SK-N-SH (cell line): ENCODE results near the gene TMEM184B. TPM values are rescaled to one million over a fixed set of nuclear protein-coding genes. Genes with fewer than 3 reads are reported as not detected.

Experiments
- CTCF ChIA-PET: fragments of 300-600, 350-600 bp; formaldehyde crosslinking; extraction: SDS; loops from one replicate; lab custom pipeline; 2021; lab: Yijun Ruan, JAX
- POLR2A ChIA-PET: fragments of 350-600 bp; sonication (Branson Sonifier 250); formaldehyde crosslinking; extraction: SDS; loops from one replicate; lab custom pipeline; 2020; ENCODE audit warnings: antibody characterized with exemption, inconsistent platforms; lab: Yijun Ruan, JAX
- DNase-seq: peaks from one replicate; pipeline ENCODE4 v3.0.0; 2012
- H2AFZ ChIP-seq: fragments of 200-600 bp; sonication (generic); 2 replicates; pipeline ENCODE4 v1.8.1; 2016; ENCODE audit warnings: antibody characterized with exemption, mild to moderate bottlenecking, low read depth
- H3F3A ChIP-seq: fragments of 200-600 bp; sonication (generic); replicated peaks from 2 replicates; pipeline ENCODE3; 2016; ENCODE audit warnings: antibody characterized with exemption, mild to moderate bottlenecking; ENCODE audit not compliant: insufficient read depth
- H3K27ac ChIP-seq, 2 experiments: fragments of 200-500 bp in 1 of 2; fragments of 200-600 bp in 1 of 2; sonication (Bioruptor generic) in 1 of 2; sonication (generic), shearing (Covaris generic) in 1 of 2; 2 replicates each; pipeline versions ENCODE4 v1.5.1 to v1.6.1; 2014 to 2016; ENCODE audit warnings: low read depth in 2 of 2, inconsistent platforms in 1 of 2, low read length in 1 of 2, mild to moderate bottlenecking in 1 of 2, mixed read lengths in 1 of 2
- H3K27me3 ChIP-seq: fragments of 200-600 bp; sonication (generic), shearing (Covaris generic); 2 replicates; pipeline ENCODE4 v1.6.1; 2016; ENCODE audit warnings: mixed run types; ENCODE audit not compliant: insufficient read depth
- H3K36me3 ChIP-seq, 2 experiments: fragments of 200-500 bp in 1 of 2; fragments of 200-600 bp in 1 of 2; sonication (Bioruptor generic) in 1 of 2; sonication (generic) in 1 of 2; replicated peaks in 1 of 2; 2 replicates each; pipeline versions ENCODE3 to v1.5.1; 2014 to 2016; ENCODE audit warnings: low read length in 1 of 2, mild to moderate bottlenecking in 1 of 2; ENCODE audit not compliant: insufficient read depth in 2 of 2, control insufficient read depth in 1 of 2
- H3K4me1 ChIP-seq, 2 experiments: fragments of 200-500 bp in 1 of 2; fragments of 200-600 bp in 1 of 2; sonication (Bioruptor generic) in 1 of 2; sonication (generic), shearing (Covaris generic) in 1 of 2; 2 replicates each; pipeline versions ENCODE4 v1.5.1 to v1.6.1; 2014 to 2016; ENCODE audit warnings: low read depth in 1 of 2, low read length in 1 of 2, mixed run types in 1 of 2; ENCODE audit not compliant: insufficient read depth in 2 of 2, control insufficient read depth in 1 of 2
- H3K4me2 ChIP-seq: fragments of 200-600 bp; sonication (generic), shearing (Covaris generic); 2 replicates; pipeline ENCODE4 v1.6.1; 2017; ENCODE audit warnings: mixed run types
- H3K4me3 ChIP-seq, 2 experiments: fragments of 200-500 bp in 1 of 2; fragments of 200-600 bp in 1 of 2; sonication (Bioruptor generic) in 1 of 2; sonication (generic), shearing (Covaris generic) in 1 of 2; 2 replicates each; pipeline versions ENCODE4 v1.5.1 to v1.8.1; 2014 to 2016; ENCODE audit warnings: low read depth in 2 of 2, inconsistent platforms in 1 of 2, low read length in 1 of 2, mild to moderate bottlenecking in 1 of 2, mixed read lengths in 1 of 2, moderate library complexity in 1 of 2
- H3K79me2 ChIP-seq: fragments of 200-600 bp; sonication (generic); 2 replicates; pipeline ENCODE4 v1.8.1; 2017; ENCODE audit warnings: mild to moderate bottlenecking; ENCODE audit not compliant: insufficient read depth
- H3K9ac ChIP-seq: fragments of 200-600 bp; sonication (generic); 2 replicates; pipeline ENCODE4 v1.6.1; 2017; ENCODE audit warnings: mixed run types
- H3K9me2 ChIP-seq: fragments of 200-600 bp; sonication (generic); 2 replicates; pipeline ENCODE4 v1.6.1; 2017; ENCODE audit warnings: mixed run types
- H3K9me3 ChIP-seq: fragments of 200-600 bp; sonication (generic); 2 replicates; pipeline ENCODE4 v1.6.1; 2017; ENCODE audit warnings: mixed run types, mild to moderate bottlenecking, moderate library complexity
- H4K20me1 ChIP-seq: fragments of 200-600 bp; sonication (generic); 2 replicates; pipeline ENCODE4 v1.6.1; 2017; ENCODE audit warnings: mild to moderate bottlenecking, mixed run types; ENCODE audit not compliant: insufficient read depth
- ELF1 ChIP-seq: IDR thresholded peaks from 2 replicates; pipeline ENCODE4 v1.4.0; 2012
- EZH2phosphoT487 ChIP-seq: fragments of 200-600 bp; sonication (generic); IDR thresholded peaks from 2 replicates; pipeline ENCODE4 v1.6.1; 2017; ENCODE audit warnings: low read depth, mixed run types, mild to moderate bottlenecking, antibody characterized with exemption, moderate library complexity, borderline replicate concordance
- FOXM1 ChIP-seq: IDR thresholded peaks from 2 replicates; pipeline ENCODE4 v1.4.0; 2012; ENCODE audit warnings: low read depth, mild to moderate bottlenecking
- GATA2 ChIP-seq: sonication (generic); formaldehyde crosslinking; IDR thresholded peaks from 2 replicates; pipeline ENCODE4 v1.5.0; 2020; ENCODE audit warnings: mild to moderate bottlenecking, missing genetic modification reagents
- IRF3 ChIP-seq: fragments of 150-350 bp; IDR thresholded peaks from 2 replicates; pipeline ENCODE4 v1.6.1; 2016; ENCODE audit warnings: mild to moderate bottlenecking, low read depth, low read length
- MEF2A ChIP-seq: IDR thresholded peaks from 2 replicates; pipeline ENCODE4 v1.4.0; 2012; ENCODE audit warnings: low read depth, borderline replicate concordance
- NFIC ChIP-seq: IDR thresholded peaks from 2 replicates; pipeline ENCODE4 v1.4.0; 2012; ENCODE audit warnings: borderline replicate concordance
- POLR2AphosphoS5 ChIP-seq: IDR thresholded peaks from 2 replicates; pipeline ENCODE4 v1.6.1; 2012; ENCODE audit warnings: low read depth, low read length
- RAD21 ChIP-seq: IDR thresholded peaks from 2 replicates; pipeline ENCODE4 v1.6.1; 2012; ENCODE audit warnings: mild to moderate bottlenecking, low read length
- RCOR1 ChIP-seq: fragments of 150-350 bp; IDR thresholded peaks from 2 replicates; pipeline ENCODE4 v1.6.1; 2017; ENCODE audit warnings: antibody characterized with exemption, low read length
- SIN3A ChIP-seq: IDR thresholded peaks from 2 replicates; pipeline ENCODE4 v1.6.1; 2012; ENCODE audit warnings: low read depth, mild to moderate bottlenecking, low read length, moderate library complexity, borderline replicate concordance
- USF1 ChIP-seq: IDR thresholded peaks from 2 replicates; pipeline ENCODE4 v1.4.0; 2012; ENCODE audit warnings: low read depth, borderline replicate concordance
- USF2 ChIP-seq: fragments of 150-350 bp; IDR thresholded peaks from 2 replicates; pipeline ENCODE4 v1.6.1; 2017; ENCODE audit warnings: antibody characterized with exemption, low read length, low read depth, borderline replicate concordance
- YY1 ChIP-seq: IDR thresholded peaks from 2 replicates; pipeline ENCODE4 v1.4.0; 2012; ENCODE audit warnings: low read depth, mild to moderate bottlenecking
- WGBS: methylation state at CpG from one replicate; pipeline ENCODE4 v1.1.6; 2017; ENCODE audit warnings: low lambda C conversion rate; 5-methylcytosine and 5-hydroxymethylcytosine counted together
- polyA plus RNA-seq, 3 experiments: library from polyadenylated mRNA; depleted of rRNA; stranded (reverse); fragments of >200 nt; gene quantifications; 2 replicates each; pipeline ENCODE4 v1.2.3, GENCODE V29; 2012
- TF ChIP-seq, protein P1 (sequence below): IDR thresholded peaks from 2 replicates; pipeline ENCODE4 v1.4.0; 2012; ENCODE audit warnings: low read depth
- TF ChIP-seq, protein P2 (sequence below): IDR thresholded peaks from 2 replicates; pipeline ENCODE4; 2012
- TF ChIP-seq, protein P3 (sequence below): fragments of 200-600 bp; sonication (generic); IDR thresholded peaks from 2 replicates; pipeline ENCODE4 v1.6.1; 2017; ENCODE audit warnings: antibody characterized with exemption, mild to moderate bottlenecking, moderate library complexity

Gene TMEM184B
- polyA plus RNA-seq, 1 of the 3 experiments (the other 2 are of a cell fraction) = 25.3 TPM

- DNase-seq = no peak
- Histone ChIP-seq H3K4me3 (no peak overlapping the region), H3K27me3 (no peaks in the 10 kb centered on the region), H3K36me3 (peaks cover 0 to 19% of the 10 kb centered on the region in 2 experiments), H3K79me2 (no peaks in the 10 kb centered on the region), H3F3A (no peaks in the 10 kb centered on the region), H3K4me2 (no peak overlapping the region), H2AFZ (no peak overlapping the region), H3K27ac (no peak overlapping the region), H3K4me1 (no peaks in the 10 kb centered on the region; a peak in 1 of 4 replicates), H3K9ac (no peak overlapping the region), H4K20me1 (peaks cover 14% of the 10 kb centered on the region; the same call in 1 of the 2 replicates), H3K9me2 (no peaks in the 10 kb centered on the region), H3K9me3 (no peaks in the 10 kb centered on the region)
- ChIA-PET POLR2A (no interaction called here), CTCF (no interaction called here)
- TF ChIP-seq, protein P1, sequence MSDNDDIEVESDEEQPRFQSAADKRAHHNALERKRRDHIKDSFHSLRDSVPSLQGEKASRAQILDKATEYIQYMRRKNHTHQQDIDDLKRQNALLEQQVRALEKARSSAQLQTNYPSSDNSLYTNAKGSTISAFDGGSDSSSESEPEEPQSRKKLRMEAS = no peak
- TF ChIP-seq MEF2A (no peak), GATA2 (CRISPR knock-in tag) (no peak), RCOR1 (no peak), RAD21 (no peak), ELF1 (no peak), NFIC (no peak), POLR2AphosphoS5 (no peak), FOXM1 (no peak), SIN3A (no peak), USF1 (no peak), IRF3 (no peak), YY1 (no peak), USF2 (no peak), EZH2phosphoT487 (no peak)
- TF ChIP-seq, protein P2, sequence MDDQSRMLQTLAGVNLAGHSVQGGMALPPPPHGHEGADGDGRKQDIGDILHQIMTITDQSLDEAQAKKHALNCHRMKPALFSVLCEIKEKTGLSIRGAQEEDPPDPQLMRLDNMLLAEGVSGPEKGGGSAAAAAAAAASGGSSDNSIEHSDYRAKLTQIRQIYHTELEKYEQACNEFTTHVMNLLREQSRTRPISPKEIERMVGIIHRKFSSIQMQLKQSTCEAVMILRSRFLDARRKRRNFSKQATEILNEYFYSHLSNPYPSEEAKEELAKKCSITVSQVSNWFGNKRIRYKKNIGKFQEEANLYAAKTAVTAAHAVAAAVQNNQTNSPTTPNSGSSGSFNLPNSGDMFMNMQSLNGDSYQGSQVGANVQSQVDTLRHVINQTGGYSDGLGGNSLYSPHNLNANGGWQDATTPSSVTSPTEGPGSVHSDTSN = no peak
- TF ChIP-seq, protein P3, sequence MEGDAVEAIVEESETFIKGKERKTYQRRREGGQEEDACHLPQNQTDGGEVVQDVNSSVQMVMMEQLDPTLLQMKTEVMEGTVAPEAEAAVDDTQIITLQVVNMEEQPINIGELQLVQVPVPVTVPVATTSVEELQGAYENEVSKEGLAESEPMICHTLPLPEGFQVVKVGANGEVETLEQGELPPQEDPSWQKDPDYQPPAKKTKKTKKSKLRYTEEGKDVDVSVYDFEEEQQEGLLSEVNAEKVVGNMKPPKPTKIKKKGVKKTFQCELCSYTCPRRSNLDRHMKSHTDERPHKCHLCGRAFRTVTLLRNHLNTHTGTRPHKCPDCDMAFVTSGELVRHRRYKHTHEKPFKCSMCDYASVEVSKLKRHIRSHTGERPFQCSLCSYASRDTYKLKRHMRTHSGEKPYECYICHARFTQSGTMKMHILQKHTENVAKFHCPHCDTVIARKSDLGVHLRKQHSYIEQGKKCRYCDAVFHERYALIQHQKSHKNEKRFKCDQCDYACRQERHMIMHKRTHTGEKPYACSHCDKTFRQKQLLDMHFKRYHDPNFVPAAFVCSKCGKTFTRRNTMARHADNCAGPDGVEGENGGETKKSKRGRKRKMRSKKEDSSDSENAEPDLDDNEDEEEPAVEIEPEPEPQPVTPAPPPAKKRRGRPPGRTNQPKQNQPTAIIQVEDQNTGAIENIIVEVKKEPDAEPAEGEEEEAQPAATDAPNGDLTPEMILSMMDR = no peak
- no CpG with 5 or more reads among the region's 26 CpGs for WGBS
Measured at GRCh38 chr22:38294193-38294592, 21.4 kb upstream of the TMEM184B start.
